Measurements from ENCODE around the gene MRPL20. TPM values are rescaled to one million over a fixed set of nuclear protein-coding genes. Genes with fewer than 3 reads are reported as not detected.

MRPL20 gene
- total and polyA plus RNA-seq, 10 donors: 67.4 to 168 (median 101) TPM

GRCh38 chr1:1374929-1375662 lies 32.0 kb downstream of the MRPL20 start, which contains the start of gene AURKAIP1:
TSS of gene AURKAIP1 (minus strand) at chr1:1375207. CDS start at chr1:1374756, 451 bp downstream.
- intact Hi-C loops (cut with DNase I; ENCODE audit: low total_unique reads): no loop called here
- peaks cover 0 to 22% (median 9%) of the 10 kb centered on the region in 6 donors for H3K36me3 ChIP-seq
- H3K9me3 ChIP-seq: no peaks in the 10 kb centered on the region
- peak; percentile 99 for DNase-seq
- TF ChIP-seq CTCF (IDR thresholded peaks at IDR 0.05 in 8 of 11, conservative IDR thresholded peaks at IDR 0.05 in 3 of 11) (peak in 9 of 11 experiments; percentile 13 to 71 (median 53)), POLR2A (IDR thresholded peaks at IDR 0.05) (peak in 1 of 3 donors; percentile 30), POLR2AphosphoS5 (IDR thresholded peaks at IDR 0.05) (peak; percentile 91 to 96 (median 94))
- peaks cover 22 to 53% (median 46%) of the 10 kb centered on the region in 6 donors for H3K4me1 ChIP-seq
- 0 to 1% (median 1%) methylated on average over 24 to 85 of the region's 85 CpGs for whole genome bisulfite sequencing, 5 donors
- peak within 1 kb of the TSS; percentile 85 to 98 (median 95) for H3K27ac ChIP-seq
- peak within 1 kb of the TSS; percentile 83 to 97 (median 92) for H3K4me3 ChIP-seq
- H3K27me3 ChIP-seq (replicated peaks in 1 of 7): no peaks in the 10 kb centered on the region

- DNase-seq: peak; percentile 89
- Histone ChIP-seq H3K27me3 (replicated peaks in 1 of 7) (no peaks in the 10 kb centered on the region), H3K9me3 (no peaks in the 10 kb centered on the region), H3K4me1 (peaks cover 22 to 53% (median 46%) of the 10 kb centered on the region in 6 donors), H3K4me3 (peak overlapping the region; percentile 83 to 97 (median 92)), H3K27ac (peak overlapping the region; percentile 85 to 98 (median 95)), H3K36me3 (peaks cover 0 to 20% (median 9%) of the 10 kb centered on the region in 6 donors)
- TF ChIP-seq CTCF (IDR thresholded peaks at IDR 0.05 in 8 of 11, conservative IDR thresholded peaks at IDR 0.05 in 3 of 11) (no peak), POLR2AphosphoS5 (IDR thresholded peaks at IDR 0.05) (no peak), POLR2A (IDR thresholded peaks at IDR 0.05) (no peak)
- intact Hi-C loops (cut with DNase I; ENCODE audit: low total_unique reads): no loop called here
- 0 to 2% (median 0%) methylated on average over 19 to 24 of the region's 24 CpGs for WGBS, 5 donors
These were observed 32.5 kb downstream of the MRPL20 start for GRCh38 chr1:1374589-1374928.

- 55 to 79% (median 60%) methylated on average over 31 to 52 of the region's 52 CpGs for WGBS, 5 donors
- Histone ChIP-seq H3K4me3 (peak overlapping the region; percentile 83 to 97 (median 92)), H3K36me3 (peaks cover 0 to 20% (median 9%) of the 10 kb centered on the region in 6 donors), H3K9me3 (no peaks in the 10 kb centered on the region), H3K4me1 (peaks cover 22 to 53% (median 46%) of the 10 kb centered on the region in 6 donors), H3K27me3 (replicated peaks in 1 of 7) (no peaks in the 10 kb centered on the region), H3K27ac (peak overlapping the region in 5 of 8 donors; percentile 93 to 98 (median 96))
- peak; percentile 82 for DNase-seq
- no peak for TF ChIP-seq POLR2AphosphoS5 (IDR thresholded peaks at IDR 0.05)
- no peak for TF ChIP-seq CTCF (IDR thresholded peaks at IDR 0.05 in 8 of 11, conservative IDR thresholded peaks at IDR 0.05 in 3 of 11)
- no peak for TF ChIP-seq POLR2A (IDR thresholded peaks at IDR 0.05)
- intact Hi-C loops (cut with DNase I; ENCODE audit: low total_unique reads): no loop called here
These were observed 33.1 kb downstream of the MRPL20 start for GRCh38 chr1:1373815-1374588.

Measured in spleen (tissue), 11 donors.